A673 (cell line): ENCODE data around the gene NRN1. TPM values are rescaled to one million over a fixed set of nuclear protein-coding genes. Genes with fewer than 3 reads are reported as not detected.
A peak's percentile ranks its signal among the peaks of the same experiment; 100 is the strongest.

Experiments used
- BruUV-seq: library from RNA; stranded (reverse); fragments of 400-500 nt; replicated peaks from 2 replicates; lab custom pipeline; 2021; lab: Mats Ljungman, UMichigan
- CTCF ChIA-PET: fragments of 300-600 bp; sonication (Branson Sonifier 250); formaldehyde crosslinking; loops from one replicate; lab custom pipeline; 2022; ENCODE audit warnings: antibody characterized with exemption; lab: Charles Lee
- POLR2A ChIA-PET: fragments of 300-600 bp; sonication (Branson Sonifier 250); formaldehyde crosslinking; loops from one replicate; lab custom pipeline; 2022; ENCODE audit warnings: antibody characterized with exemption; ENCODE audit not compliant: low non-redundant PET; lab: Charles Lee
- DNase-seq: peaks from one replicate; pipeline ENCODE4 v3.0.0-alpha.2; 2015; ENCODE audit warnings: low spot score
- H3K27ac ChIP-seq: fragments of 200-600 bp; sonication (generic); 2 replicates; pipeline ENCODE4 v1.5.1; 2016; ENCODE audit warnings: mixed run types, low read depth, mild to moderate bottlenecking, mixed read lengths, antibody characterized with exemption, low read length; ENCODE audit not compliant: poor library complexity, severe bottlenecking
- H3K27me3 ChIP-seq: fragments of 200-600 bp; sonication (generic); replicated peaks from 2 replicates; pipeline ENCODE4 v1.6.1; 2017; ENCODE audit warnings: mixed run types, low read depth, mild to moderate bottlenecking, mixed read lengths, antibody characterized with exemption, low read length; ENCODE audit not compliant: insufficient read depth, poor library complexity
- H3K36me3 ChIP-seq: fragments of 200-600 bp; sonication (generic); 2 replicates; pipeline ENCODE4 v1.6.1; 2016; ENCODE audit warnings: mixed run types, mild to moderate bottlenecking, mixed read lengths, antibody characterized with exemption, low read length; ENCODE audit not compliant: insufficient read depth, poor library complexity, severe bottlenecking
- H3K4me1 ChIP-seq: fragments of 200-600 bp; sonication (generic); 2 replicates; pipeline ENCODE4 v1.6.1; 2017; ENCODE audit warnings: mixed run types, mild to moderate bottlenecking, mixed read lengths, antibody characterized with exemption, low read length; ENCODE audit not compliant: insufficient read depth, poor library complexity, severe bottlenecking
- H3K4me3 ChIP-seq: fragments of 200-600 bp; sonication (generic); 2 replicates; pipeline ENCODE4 v1.5.1; 2016; ENCODE audit warnings: low read depth, mixed run types, mild to moderate bottlenecking, mixed read lengths, low read length; ENCODE audit not compliant: poor library complexity, severe bottlenecking
- H3K9me3 ChIP-seq: fragments of 200-600 bp; sonication (generic); 2 replicates; pipeline ENCODE4 v1.6.1; 2016; ENCODE audit warnings: mixed run types, low read depth, mild to moderate bottlenecking, mixed read lengths, antibody characterized with exemption, low read length; ENCODE audit not compliant: poor library complexity, severe bottlenecking
- EZH2 ChIP-seq: fragments of 200-600 bp; sonication (generic); IDR thresholded peaks from 2 replicates; pipeline ENCODE4 v1.6.1; 2017; ENCODE audit warnings: borderline replicate concordance, low read depth, mild to moderate bottlenecking, mixed read lengths, antibody characterized with exemption, low read length; ENCODE audit not compliant: poor library complexity, severe bottlenecking
- intact Hi-C: fragments of 100-400 bp; cut with micrococcal nuclease; formaldehyde crosslinking; loops from one replicate; pipeline ENCODE4 v1.10.0; 2022; ENCODE audit not compliant: unreplicated experiment
- total RNA-seq: library from RNA; stranded (reverse); gene quantifications from 2 replicates; pipeline ENCODE4 v1.2.3, GENCODE V29; 2021
- TF ChIP-seq, protein P1 (sequence below): fragments of 300-800, 200-600 bp; sonication (generic); conservative IDR thresholded peaks from 2 replicates; pipeline ENCODE4 v1.5.1; 2017; ENCODE audit warnings: low read depth, mild to moderate bottlenecking, antibody characterized with exemption, low read length, moderate library complexity, mixed read lengths

NRN1 gene
- total RNA-seq, 1 experiment from 2014 or later, result 37.0 TPM

DNA sequence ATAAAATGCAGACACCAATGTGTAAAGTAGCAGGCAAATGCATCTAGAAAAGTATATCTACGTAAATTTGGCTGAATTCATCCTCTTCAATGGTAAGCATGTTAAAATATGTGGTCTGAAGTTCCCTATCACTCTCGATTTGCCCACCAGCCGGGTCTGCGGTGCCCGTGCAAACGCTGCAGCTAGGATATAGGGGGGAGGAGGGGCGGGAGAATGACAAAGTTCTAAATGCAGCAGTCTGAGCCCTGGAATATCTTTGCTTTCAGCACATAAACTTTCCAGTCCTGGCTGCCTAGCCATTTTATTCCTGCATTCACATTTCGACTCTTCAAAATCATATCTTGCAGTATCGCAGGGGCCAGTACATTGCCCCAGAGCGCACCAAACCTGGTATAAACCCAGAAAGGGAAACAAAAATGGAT lies 708 bp downstream of the NRN1 start:
- Histone ChIP-seq H3K9me3 (no peaks in the 10 kb centered on the region), H3K36me3 (peaks cover 9% of the 10 kb centered on the region), H3K4me3 (peak overlapping the region; percentile 66), H3K4me1 (peaks cover 16% of the 10 kb centered on the region), H3K27me3 (no peaks in the 10 kb centered on the region), H3K27ac (peak overlapping the region; percentile 90)
- intact Hi-C loops, result no loop called here
- BruUV-seq, result no TSS peak
- peak; percentile 39 for DNase-seq
- no peak for TF ChIP-seq EZH2
- TF ChIP-seq, protein P1, sequence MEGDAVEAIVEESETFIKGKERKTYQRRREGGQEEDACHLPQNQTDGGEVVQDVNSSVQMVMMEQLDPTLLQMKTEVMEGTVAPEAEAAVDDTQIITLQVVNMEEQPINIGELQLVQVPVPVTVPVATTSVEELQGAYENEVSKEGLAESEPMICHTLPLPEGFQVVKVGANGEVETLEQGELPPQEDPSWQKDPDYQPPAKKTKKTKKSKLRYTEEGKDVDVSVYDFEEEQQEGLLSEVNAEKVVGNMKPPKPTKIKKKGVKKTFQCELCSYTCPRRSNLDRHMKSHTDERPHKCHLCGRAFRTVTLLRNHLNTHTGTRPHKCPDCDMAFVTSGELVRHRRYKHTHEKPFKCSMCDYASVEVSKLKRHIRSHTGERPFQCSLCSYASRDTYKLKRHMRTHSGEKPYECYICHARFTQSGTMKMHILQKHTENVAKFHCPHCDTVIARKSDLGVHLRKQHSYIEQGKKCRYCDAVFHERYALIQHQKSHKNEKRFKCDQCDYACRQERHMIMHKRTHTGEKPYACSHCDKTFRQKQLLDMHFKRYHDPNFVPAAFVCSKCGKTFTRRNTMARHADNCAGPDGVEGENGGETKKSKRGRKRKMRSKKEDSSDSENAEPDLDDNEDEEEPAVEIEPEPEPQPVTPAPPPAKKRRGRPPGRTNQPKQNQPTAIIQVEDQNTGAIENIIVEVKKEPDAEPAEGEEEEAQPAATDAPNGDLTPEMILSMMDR, result no peak
- CTCF ChIA-PET, result no interaction called here
- POLR2A ChIA-PET, result no interaction called here

DNA sequence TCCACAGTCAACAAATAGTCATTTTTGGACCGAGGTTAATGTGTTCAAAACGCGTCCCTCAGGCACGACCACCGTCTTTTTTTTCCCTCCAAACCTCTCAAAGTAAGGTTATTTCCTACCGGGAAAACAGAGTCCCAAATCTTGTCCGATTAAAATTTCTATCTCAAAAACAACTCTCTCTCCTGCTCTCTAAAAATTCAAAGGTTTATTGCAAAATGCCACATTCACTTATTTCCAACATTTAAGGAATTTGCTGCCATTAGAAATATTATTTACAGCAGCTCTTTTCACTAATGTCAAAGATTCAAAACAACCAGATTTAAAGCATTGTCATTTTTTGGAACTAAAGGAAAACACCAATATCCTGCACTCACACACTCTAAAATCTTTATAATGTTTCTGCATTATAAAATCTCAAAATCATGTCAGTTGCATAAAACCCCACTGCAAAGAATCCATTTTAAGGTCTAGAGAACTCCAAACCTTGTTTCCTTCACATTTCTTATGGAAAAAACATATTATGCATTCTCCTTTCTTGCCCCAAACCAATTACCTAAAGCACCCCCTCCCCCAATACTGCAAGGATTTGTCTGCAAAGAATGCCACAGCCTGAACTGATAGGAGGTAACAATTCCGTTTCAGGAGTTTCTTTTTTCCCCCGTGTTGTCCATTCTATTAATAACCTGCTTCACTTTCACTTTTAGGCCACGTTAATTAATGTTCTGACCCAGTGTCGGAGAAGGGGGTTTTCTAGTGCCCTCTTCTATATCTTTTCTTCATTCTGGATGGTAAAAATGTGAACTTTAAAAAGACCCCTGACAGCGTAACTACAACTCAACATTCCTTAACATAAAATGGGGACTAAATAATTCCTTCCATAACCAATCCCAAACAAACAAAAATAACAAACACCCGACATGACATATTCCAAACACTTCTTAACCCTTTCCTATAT lies 1.4 kb downstream of the NRN1 start:
- DNase-seq, result no peak
- CTCF ChIA-PET, result no interaction called here
- TF ChIP-seq EZH2, result no peak
- TF ChIP-seq, protein P1, result no peak
- no peaks in the 10 kb centered on the region for H3K9me3 ChIP-seq
- H3K36me3 ChIP-seq, result peaks cover 16% of the 10 kb centered on the region
- no peaks in the 10 kb centered on the region for H3K27me3 ChIP-seq
- BruUV-seq, result TSS peak; percentile 37
- POLR2A ChIA-PET, result no interaction called here
- peaks cover 16% of the 10 kb centered on the region for H3K4me1 ChIP-seq
- peak overlapping the region; percentile 90 for H3K27ac ChIP-seq
- intact Hi-C loops, result loop anchor here (2.0 kb wide), 1 partner anchor 535 kb away; no protein-coding TSS in a partner anchor
- H3K4me3 ChIP-seq, result peak overlapping the region; percentile 66

DNA sequence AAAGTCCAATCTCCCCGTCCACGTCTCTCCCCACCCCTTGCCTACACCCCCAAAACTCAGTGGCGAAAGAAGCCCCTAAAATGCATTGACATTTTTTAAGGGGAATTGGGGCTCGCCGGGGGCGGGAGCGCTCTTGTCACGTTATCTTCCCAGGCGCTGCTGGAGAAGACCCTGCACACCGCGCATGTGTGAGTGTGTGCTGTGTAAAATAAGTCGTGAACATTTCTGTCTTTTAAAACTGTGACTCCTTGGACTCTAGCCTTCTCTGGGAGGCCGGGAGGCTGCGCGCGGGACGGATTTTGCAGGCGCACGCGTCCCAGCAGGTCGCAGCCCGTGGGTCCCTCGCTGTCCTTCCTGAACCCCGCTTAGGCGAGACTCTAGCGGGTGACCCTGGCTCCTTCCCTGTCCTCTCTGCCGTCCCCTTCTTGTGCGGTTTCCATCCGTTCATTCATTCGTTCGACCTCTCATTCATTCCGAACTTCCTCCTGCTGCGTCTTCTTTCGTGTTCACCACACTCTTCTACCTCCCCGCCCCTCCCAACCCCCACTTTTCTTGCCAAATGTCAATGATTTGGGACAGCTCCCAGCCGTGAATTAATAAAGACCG lies 2.2 kb downstream of the NRN1 start:
- peaks cover 21% of the 10 kb centered on the region for H3K36me3 ChIP-seq
- H3K4me3 ChIP-seq, result peak overlapping the region; percentile 66
- ChIA-PET CTCF (no interaction called here), POLR2A (no interaction called here)
- peak; percentile 74 for DNase-seq
- no peak for TF ChIP-seq EZH2
- TF ChIP-seq, protein P1, result no peak
- H3K27me3 ChIP-seq, result no peaks in the 10 kb centered on the region
- intact Hi-C loops, result loop anchor here (2.0 kb wide), 1 partner anchor 534 kb away; no protein-coding TSS in a partner anchor
- H3K9me3 ChIP-seq, result no peaks in the 10 kb centered on the region
- BruUV-seq, result no TSS peak
- H3K27ac ChIP-seq, result peak overlapping the region; percentile 87
- peaks cover 16% of the 10 kb centered on the region for H3K4me1 ChIP-seq
